Immature natural killer cell (primary cell): ENCODE data around the gene ANKRD52. TPM values are rescaled to one million over a fixed set of nuclear protein-coding genes. Genes with fewer than 3 reads are reported as not detected.

Experiments used
- DNase-seq, 3 donors: peaks; one replicate each; pipeline ENCODE4 v3.0.0; 2022; ENCODE audit warnings: mixed read lengths in 1 of 3
- H3K27ac Mint-ChIP-seq, 6 donors: one replicate each; pipeline ENCODE4 v1.8.0; 2020; ENCODE audit warnings: mixed read lengths in 6 of 6, mild to moderate bottlenecking in 5 of 6, inconsistent platforms in 4 of 6, moderate library complexity in 3 of 6
- H3K27me3 Mint-ChIP-seq, 3 donors: one replicate each; pipeline ENCODE4 v1.8.0; 2020 to 2021; ENCODE audit warnings: low read depth in 3 of 3, mild to moderate bottlenecking in 3 of 3, mixed read lengths in 3 of 3, moderate library complexity in 3 of 3, inconsistent platforms in 1 of 3
- H3K36me3 Mint-ChIP-seq, 3 donors: one replicate each; pipeline ENCODE4 v1.8.0; 2020; ENCODE audit warnings: mixed read lengths in 3 of 3, inconsistent platforms in 2 of 3, mild to moderate bottlenecking in 2 of 3
- H3K4me1 Mint-ChIP-seq, 2 donors: one replicate each; pipeline ENCODE4 v1.8.0; 2020; ENCODE audit warnings: inconsistent platforms in 2 of 2, mild to moderate bottlenecking in 2 of 2, mixed read lengths in 2 of 2, moderate library complexity in 1 of 2
- H3K4me3 Mint-ChIP-seq, 5 donors: one replicate each; pipeline ENCODE4 v1.8.0; 2020; ENCODE audit warnings: mild to moderate bottlenecking in 5 of 5, mixed read lengths in 5 of 5, inconsistent platforms in 3 of 5, moderate library complexity in 3 of 5
- H3K9me3 Mint-ChIP-seq, 6 donors: one replicate each; pipeline ENCODE4 v1.8.0; 2020; ENCODE audit warnings: mild to moderate bottlenecking in 6 of 6, mixed read lengths in 6 of 6, inconsistent platforms in 4 of 6, moderate library complexity in 3 of 6
- polyA plus RNA-seq, 3 donors: library from polyadenylated mRNA; unstranded; fragments of 300-500 nt; fragmentation: Illumina TruSeq; gene quantifications; one replicate each; pipeline ENCODE4 v1.2.3, GENCODE V29; 2021

ANKRD52 gene
- polyA plus RNA-seq, 3 donors from 2014 or later = 3.2 to 23.3 (median 3.7) TPM

- no peaks in the 10 kb centered on the region for H3K4me1 Mint-ChIP-seq
- H3K9me3 Mint-ChIP-seq = no peaks in the 10 kb centered on the region
- H3K4me3 Mint-ChIP-seq = no peak overlapping the region
- H3K27me3 Mint-ChIP-seq = peaks cover 0 to 2% (median 0%) of the 10 kb centered on the region in 3 donors
- peaks cover 3 to 37% (median 7%) of the 10 kb centered on the region in 3 donors for H3K36me3 Mint-ChIP-seq
- DNase-seq = no peak
- H3K27ac Mint-ChIP-seq = no peak overlapping the region
Observed at GRCh38 chr12:56247923-56248322, 10.3 kb downstream of the ANKRD52 start.

GRCh38 chr12:56244494-56244893, 13.7 kb downstream of the ANKRD52 start:
- no peaks in the 10 kb centered on the region for H3K9me3 Mint-ChIP-seq
- no peak overlapping the region for H3K27ac Mint-ChIP-seq
- H3K36me3 Mint-ChIP-seq = peaks cover 5 to 28% (median 16%) of the 10 kb centered on the region in 3 donors
- no peak overlapping the region for H3K4me3 Mint-ChIP-seq
- no peak for DNase-seq
- peaks cover 0 to 2% (median 0%) of the 10 kb centered on the region in 3 donors for H3K27me3 Mint-ChIP-seq
- H3K4me1 Mint-ChIP-seq = no peaks in the 10 kb centered on the region

GRCh38 chr12:56243731-56244181, 14.4 kb downstream of the ANKRD52 start:
- no peaks in the 10 kb centered on the region for H3K9me3 Mint-ChIP-seq
- no peak overlapping the region for H3K4me3 Mint-ChIP-seq
- H3K4me1 Mint-ChIP-seq = no peaks in the 10 kb centered on the region
- H3K27me3 Mint-ChIP-seq = peaks cover 0 to 2% (median 0%) of the 10 kb centered on the region in 3 donors
- peaks cover 5 to 23% (median 16%) of the 10 kb centered on the region in 3 donors for H3K36me3 Mint-ChIP-seq
- DNase-seq = no peak
- H3K27ac Mint-ChIP-seq = no peak overlapping the region

GRCh38 chr12:56242986-56243385, 15.2 kb downstream of the ANKRD52 start:
- no peak for DNase-seq
- Mint-ChIP-seq H3K36me3 (peaks cover 5 to 23% (median 16%) of the 10 kb centered on the region in 3 donors), H3K9me3 (no peaks in the 10 kb centered on the region), H3K27me3 (peaks cover 0 to 2% (median 0%) of the 10 kb centered on the region in 3 donors), H3K4me1 (no peaks in the 10 kb centered on the region), H3K4me3 (no peak overlapping the region), H3K27ac (no peak overlapping the region)

- H3K36me3 Mint-ChIP-seq = peaks cover 5 to 16% (median 13%) of the 10 kb centered on the region in 3 donors
- no peaks in the 10 kb centered on the region for H3K27me3 Mint-ChIP-seq
- H3K27ac Mint-ChIP-seq = peak overlapping the region in 1 of 6 donors; percentile 45
- H3K9me3 Mint-ChIP-seq = no peaks in the 10 kb centered on the region
- DNase-seq = no peak
- H3K4me3 Mint-ChIP-seq = no peak overlapping the region
- H3K4me1 Mint-ChIP-seq = no peaks in the 10 kb centered on the region
Observed at GRCh38 chr12:56241424-56242303, 16.5 kb downstream of the ANKRD52 start.

GRCh38 chr12:56237552-56237951, 20.6 kb downstream of the ANKRD52 start:
- H3K36me3 Mint-ChIP-seq = peaks cover 4 to 8% (median 5%) of the 10 kb centered on the region in 3 donors
- no peaks in the 10 kb centered on the region for H3K4me1 Mint-ChIP-seq
- no peaks in the 10 kb centered on the region for H3K9me3 Mint-ChIP-seq
- no peaks in the 10 kb centered on the region for H3K27me3 Mint-ChIP-seq
- DNase-seq = no peak
- H3K4me3 Mint-ChIP-seq = no peak overlapping the region
- H3K27ac Mint-ChIP-seq = no peak overlapping the region

- peaks cover 3 to 5% (median 4%) of the 10 kb centered on the region in 3 donors for H3K36me3 Mint-ChIP-seq
- H3K27ac Mint-ChIP-seq = no peak overlapping the region
- H3K27me3 Mint-ChIP-seq = no peaks in the 10 kb centered on the region
- no peaks in the 10 kb centered on the region for H3K9me3 Mint-ChIP-seq
- no peak for DNase-seq
- no peak overlapping the region for H3K4me3 Mint-ChIP-seq
- H3K4me1 Mint-ChIP-seq = no peaks in the 10 kb centered on the region
Observed at GRCh38 chr12:56236985-56237384, 21.2 kb downstream of the ANKRD52 start.

- no peaks in the 10 kb centered on the region for H3K4me1 Mint-ChIP-seq
- H3K27me3 Mint-ChIP-seq = no peaks in the 10 kb centered on the region
- H3K4me3 Mint-ChIP-seq = no peak overlapping the region
- no peaks in the 10 kb centered on the region for H3K9me3 Mint-ChIP-seq
- peaks cover 0 to 2% (median 0%) of the 10 kb centered on the region in 3 donors for H3K36me3 Mint-ChIP-seq
- peak overlapping the region in 1 of 6 donors; percentile 17 for H3K27ac Mint-ChIP-seq
- DNase-seq = no peak
Observed at GRCh38 chr12:56236091-56236490, 22.1 kb downstream of the ANKRD52 start.

- DNase-seq = no peak
- Mint-ChIP-seq H3K4me3 (no peak overlapping the region), H3K36me3 (no peaks in the 10 kb centered on the region), H3K4me1 (no peaks in the 10 kb centered on the region), H3K27ac (no peak overlapping the region), H3K9me3 (no peaks in the 10 kb centered on the region), H3K27me3 (no peaks in the 10 kb centered on the region)
Observed at GRCh38 chr12:56234746-56235436, 23.3 kb downstream of the ANKRD52 start.

- DNase-seq = no peak
- Mint-ChIP-seq H3K27me3 (no peaks in the 10 kb centered on the region), H3K27ac (no peak overlapping the region), H3K36me3 (peaks cover 0 to 2% (median 0%) of the 10 kb centered on the region in 3 donors), H3K4me3 (no peak overlapping the region), H3K4me1 (peaks cover 0 to 1% of the 10 kb centered on the region in 2 donors), H3K9me3 (no peaks in the 10 kb centered on the region)
Observed at GRCh38 chr12:56231184-56231582, 27.0 kb downstream of the ANKRD52 start.

- no peak overlapping the region for H3K4me3 Mint-ChIP-seq
- peaks cover 0 to 3% (median 0%) of the 10 kb centered on the region in 3 donors for H3K36me3 Mint-ChIP-seq
- no peaks in the 10 kb centered on the region for H3K9me3 Mint-ChIP-seq
- H3K4me1 Mint-ChIP-seq = peaks cover 2% of the 10 kb centered on the region in 2 donors
- no peak for DNase-seq
- no peak overlapping the region for H3K27ac Mint-ChIP-seq
- H3K27me3 Mint-ChIP-seq = no peaks in the 10 kb centered on the region
Observed at GRCh38 chr12:56230432-56231183, 27.6 kb downstream of the ANKRD52 start.

- peaks cover 9% of the 10 kb centered on the region in 2 donors for H3K4me1 Mint-ChIP-seq
- H3K36me3 Mint-ChIP-seq = peaks cover 0 to 3% (median 0%) of the 10 kb centered on the region in 3 donors
- H3K27me3 Mint-ChIP-seq = no peaks in the 10 kb centered on the region
- no peak within 1 kb of the TSS for H3K4me3 Mint-ChIP-seq
- no peak within 1 kb of the TSS for H3K27ac Mint-ChIP-seq
- no peak for DNase-seq
- no peaks in the 10 kb centered on the region for H3K9me3 Mint-ChIP-seq
Observed at GRCh38 chr12:56229916-56230431, 28.2 kb downstream of the ANKRD52 start, which contains the start of gene SLC39A5. Gene SLC39A5, plus strand, starts transcription at chr12:56230051. Its CDS starts 1,224 bp downstream, at chr12:56231275.

- Mint-ChIP-seq H3K4me1 (peaks cover 15 to 16% of the 10 kb centered on the region in 2 donors), H3K9me3 (no peaks in the 10 kb centered on the region), H3K27me3 (peaks cover 0 to 1% (median 0%) of the 10 kb centered on the region in 3 donors), H3K4me3 (no peak overlapping the region), H3K27ac (no peak overlapping the region), H3K36me3 (peaks cover 0 to 3% (median 0%) of the 10 kb centered on the region in 3 donors)
- no peak for DNase-seq
Observed at GRCh38 chr12:56229082-56229481, 29.1 kb downstream of the ANKRD52 start.
